HG03066 (cell line): ENCODE measurements around the gene RASAL3.
"Not testable (repeated sequence)": the region's sequence is repeated elsewhere in the genome, so short reads cannot be mapped to it uniquely, and the experiment has no call there.

Experiments
- ATAC-seq: cut with Tn5 transposase; IDR thresholded peaks from one replicate; pipeline ENCODE4 v1.9.1; 2021; ENCODE audit warnings: low read depth; ENCODE audit not compliant: unreplicated experiment

RASAL3 gene

DNA sequence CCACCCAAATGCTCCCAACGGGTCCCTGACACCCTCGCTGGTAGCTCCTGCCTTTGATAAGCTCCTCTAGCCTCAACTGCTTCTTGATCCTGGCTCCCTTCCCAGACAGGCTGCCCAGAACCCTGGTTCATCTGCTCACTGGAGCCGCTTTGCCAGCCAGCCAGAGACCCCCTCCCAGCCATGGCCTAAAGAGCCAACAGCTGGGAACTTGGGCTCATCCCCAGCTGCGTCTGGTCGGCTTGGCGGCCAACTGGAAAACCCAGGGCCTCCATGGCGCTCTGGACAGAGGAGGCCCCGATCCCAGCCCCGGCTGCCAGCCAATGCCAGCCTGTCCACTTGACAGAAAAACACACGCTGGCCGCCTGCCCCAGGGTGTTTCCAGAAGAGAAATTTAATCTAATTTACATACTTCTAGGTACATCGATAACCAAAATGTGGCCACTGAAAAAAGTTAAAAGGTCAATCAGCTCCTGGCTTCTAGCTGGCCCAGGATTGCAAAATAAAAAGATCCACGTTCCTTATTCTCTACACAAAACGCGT is 42.6 kb downstream of the RASAL3 start:
- no peak for ATAC-seq

DNA sequence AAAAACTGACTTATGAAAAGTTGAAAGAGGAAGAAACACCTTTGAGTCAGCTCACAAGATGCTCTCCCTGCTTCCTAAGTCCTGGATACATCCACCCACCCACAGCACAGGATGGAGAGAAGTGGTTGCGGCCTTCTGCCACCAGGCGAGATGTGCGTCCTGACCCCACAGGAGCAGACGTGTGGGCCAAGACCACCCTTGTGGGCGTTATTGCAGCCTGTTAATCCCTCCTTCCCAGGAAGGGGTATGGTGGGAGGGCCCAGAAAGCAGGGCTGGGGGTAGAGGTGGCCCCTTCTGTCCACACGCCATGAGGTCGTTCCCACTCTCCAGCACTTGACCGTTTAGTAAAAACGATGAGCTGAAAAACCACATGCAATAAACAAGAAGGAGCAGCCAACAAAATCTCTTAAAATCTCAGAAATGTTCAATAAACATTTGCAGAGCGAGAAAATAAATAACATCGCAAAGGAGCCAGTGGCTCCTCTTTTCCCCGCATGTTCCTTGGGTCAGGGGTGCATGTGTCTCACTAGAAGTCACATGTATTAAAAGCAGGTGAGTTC is 43.1 kb downstream of the RASAL3 start:
- no peak for ATAC-seq

DNA sequence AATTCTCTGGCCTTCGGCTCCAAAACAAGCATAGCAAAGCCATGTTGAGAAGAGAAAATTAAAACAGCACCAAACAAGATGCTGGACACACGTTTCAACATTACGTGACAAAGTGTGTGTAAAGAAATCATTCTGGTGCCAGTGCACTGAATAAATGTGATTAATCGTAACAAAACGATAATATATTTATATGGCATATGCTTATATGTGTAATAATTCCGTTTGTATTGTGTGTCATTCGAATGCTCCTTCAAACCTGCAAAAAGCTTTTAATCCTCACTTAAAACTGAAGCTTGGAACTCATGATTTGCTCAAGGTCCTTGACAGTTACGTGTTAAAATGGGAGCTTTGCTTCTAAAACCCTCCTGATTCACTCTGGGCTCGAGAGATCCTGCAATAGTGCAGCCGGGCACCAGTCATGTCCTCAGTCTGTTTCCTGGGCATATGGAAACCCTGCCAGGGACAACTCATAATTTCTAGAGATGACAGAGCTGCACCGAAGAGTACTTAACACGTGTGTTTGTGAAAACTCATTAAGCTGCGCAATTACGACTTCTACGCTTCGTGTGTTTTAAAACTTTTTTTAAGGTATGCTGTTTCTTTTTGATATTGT is 44.8 kb downstream of the RASAL3 start:
- ATAC-seq = no peak

DNA sequence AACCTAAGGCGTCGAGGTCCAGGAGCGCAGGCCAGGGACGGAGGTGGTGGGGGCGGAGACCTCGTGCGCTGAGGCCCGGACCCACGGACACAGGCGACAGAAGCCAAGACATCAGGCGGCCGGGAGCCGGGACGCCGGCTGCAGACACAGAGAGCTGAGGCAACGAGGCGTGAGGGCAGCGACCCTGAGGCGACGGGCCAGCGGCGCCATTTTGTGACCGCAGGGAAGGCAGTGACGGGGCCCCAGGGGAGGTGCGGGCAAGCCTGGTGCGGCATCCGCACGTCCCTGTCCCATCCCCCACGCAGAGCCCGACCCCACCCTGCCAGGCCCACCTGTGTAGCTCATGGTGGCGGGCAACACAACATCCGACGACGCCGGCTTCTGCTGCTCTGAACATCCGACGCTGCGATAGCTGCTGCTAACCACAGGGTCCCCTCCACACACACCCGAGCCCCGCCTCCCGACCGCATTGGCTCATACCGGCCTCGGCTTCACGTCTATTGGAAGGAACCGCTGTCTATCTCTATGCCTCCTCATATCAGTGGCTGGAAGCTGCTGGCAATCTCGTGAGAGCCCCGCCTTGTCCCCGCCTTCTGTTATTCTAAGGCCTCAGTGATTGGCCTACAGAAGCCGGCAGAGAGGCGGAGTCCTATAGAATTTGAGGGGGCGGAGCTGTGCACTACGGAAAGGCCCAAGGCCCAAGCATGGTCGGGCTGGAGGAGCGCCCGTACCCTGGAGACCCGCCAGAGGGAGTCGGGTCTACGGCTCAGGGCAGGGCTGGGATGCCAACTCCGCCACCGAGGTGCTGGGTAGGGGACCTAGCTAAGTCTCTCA is 45.5 kb downstream of the RASAL3 start, which contains the start of gene AKAP8L:
Gene AKAP8L (minus strand): TSS at position 410 of the 834 bp plus-strand sequence. CDS start 65 bp downstream, at position 345.
- peak; percentile 93 for ATAC-seq

DNA sequence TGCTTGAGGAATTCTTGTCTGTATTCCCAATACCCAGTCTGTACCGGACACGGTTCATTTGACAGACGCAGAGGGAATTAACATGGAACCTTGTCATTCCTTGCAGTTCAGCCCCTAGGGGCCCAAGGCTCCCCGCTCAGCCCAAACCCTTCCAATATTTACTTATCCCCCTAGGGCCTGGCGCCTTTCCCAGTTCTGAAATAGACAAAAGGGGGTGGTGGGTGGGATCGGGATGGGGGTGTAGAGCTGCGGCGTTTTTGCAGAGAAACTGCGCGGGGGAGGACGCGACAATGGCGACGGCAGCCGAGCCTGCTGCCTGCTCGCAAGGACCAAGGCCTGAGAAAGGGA is 46.1 kb downstream of the RASAL3 start:
- no peak for ATAC-seq

DNA sequence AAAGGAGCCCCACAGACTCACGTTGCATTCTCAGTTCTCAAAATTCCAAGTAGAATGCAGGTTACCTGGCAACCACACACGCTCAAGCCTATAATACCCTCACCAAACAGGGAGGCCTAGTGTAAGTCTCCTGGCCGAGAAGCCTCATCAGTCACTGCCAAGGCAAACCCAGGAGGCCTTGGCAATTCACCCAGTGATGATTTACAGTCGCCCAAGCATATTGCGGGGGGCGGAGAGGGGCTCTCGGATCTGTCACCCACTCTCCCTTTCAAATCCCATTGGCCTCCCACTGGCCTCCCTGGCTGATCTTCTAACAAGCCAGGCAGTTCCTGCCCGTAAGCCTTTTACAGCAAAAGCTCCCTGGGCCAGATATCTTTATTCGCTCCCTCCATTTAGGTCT is 46.6 kb downstream of the RASAL3 start:
- no peak for ATAC-seq

DNA sequence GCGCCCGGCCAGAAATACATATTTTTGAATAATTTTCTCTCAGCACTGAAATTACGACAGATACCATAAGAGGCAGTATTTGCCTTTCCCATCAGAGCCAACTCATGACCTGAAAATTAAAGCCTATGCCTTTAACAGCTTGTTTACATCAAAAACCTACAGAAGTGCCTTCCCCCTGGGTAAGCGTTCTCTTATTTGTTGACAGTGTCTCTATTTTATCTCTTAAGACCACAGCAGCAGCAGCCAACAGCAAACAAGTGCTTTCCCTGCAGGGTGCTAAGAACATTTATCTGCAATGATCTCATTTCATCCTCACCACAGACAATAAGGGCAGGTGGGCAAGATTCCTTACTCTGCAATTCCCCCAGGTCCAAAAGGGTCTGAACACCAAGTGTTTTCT is 51.5 kb downstream of the RASAL3 start:
- no peak for ATAC-seq

DNA sequence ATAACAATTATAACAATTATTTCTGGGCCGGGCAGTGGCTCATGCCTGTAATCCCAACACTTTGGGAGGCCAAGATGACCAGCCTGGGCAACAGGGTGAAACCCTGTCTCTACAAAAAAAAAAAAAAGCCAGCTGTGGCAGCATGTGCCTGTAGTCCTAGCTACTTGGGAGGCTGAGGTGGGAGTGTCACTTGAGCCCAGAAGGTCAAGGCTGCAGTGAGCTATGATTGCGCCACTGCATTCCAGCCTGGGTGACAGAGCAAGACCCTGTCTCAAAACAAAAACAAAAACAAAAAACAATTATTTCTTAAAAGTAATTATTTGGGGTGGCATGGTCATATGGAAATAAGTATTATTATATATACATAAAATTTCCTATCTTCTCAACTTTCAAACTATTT is 53.0 kb downstream of the RASAL3 start:
- ATAC-seq = not testable (repeated sequence)

DNA sequence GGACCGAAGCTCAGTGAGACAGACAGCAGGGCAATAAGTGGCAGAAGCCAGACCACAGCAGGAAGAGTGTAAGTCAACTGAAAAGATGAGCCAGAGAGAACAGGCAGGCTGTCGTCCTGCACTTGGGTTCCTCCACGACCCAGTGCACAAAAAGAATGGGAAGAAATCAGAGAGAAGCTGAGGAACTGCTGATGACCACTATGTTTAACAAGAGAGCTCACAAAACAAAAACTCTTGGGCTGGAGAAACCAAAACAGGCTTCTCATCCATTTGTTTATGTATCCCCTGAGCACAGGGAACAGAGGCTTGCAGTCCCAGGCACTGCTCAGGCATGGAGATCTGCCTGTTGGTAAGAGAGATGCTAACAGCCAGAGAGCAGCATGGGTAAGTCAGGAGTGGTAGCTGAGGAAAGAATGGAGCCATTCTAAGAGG is 59.5 kb downstream of the RASAL3 start:
- ATAC-seq = no peak

DNA sequence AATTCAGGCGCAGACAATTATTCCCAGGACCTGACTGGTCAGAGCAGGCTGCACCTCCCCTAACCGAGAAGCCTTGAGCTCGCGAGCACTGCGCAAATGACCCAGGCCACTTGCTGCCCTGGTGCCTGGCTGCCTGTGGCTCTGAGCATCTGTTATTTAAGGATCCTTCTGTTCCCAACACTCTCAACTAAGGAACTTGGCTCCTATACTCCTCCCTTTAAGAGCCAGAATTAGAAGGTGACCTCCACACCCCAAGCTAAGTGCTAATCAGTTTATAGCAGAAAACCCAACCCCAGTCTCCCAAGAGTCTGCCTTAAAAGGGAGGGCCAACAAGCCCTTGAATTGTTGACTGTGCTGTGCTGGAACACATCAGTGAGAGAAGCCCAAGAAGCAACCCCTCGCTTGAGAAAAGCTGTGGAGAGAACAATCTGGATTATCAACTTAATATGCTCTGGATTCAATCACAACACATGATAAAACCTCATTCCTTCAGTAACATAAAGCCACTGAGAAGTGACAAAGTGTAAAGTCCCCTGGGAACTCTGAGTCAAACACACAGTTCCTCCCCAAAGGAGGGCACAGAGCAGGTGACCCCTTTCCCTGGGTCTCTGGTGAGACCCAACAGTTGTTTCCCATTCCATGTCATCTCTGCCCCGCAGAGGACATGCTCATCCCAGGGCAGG is 60.1 kb downstream of the RASAL3 start:
- ATAC-seq = no peak

DNA sequence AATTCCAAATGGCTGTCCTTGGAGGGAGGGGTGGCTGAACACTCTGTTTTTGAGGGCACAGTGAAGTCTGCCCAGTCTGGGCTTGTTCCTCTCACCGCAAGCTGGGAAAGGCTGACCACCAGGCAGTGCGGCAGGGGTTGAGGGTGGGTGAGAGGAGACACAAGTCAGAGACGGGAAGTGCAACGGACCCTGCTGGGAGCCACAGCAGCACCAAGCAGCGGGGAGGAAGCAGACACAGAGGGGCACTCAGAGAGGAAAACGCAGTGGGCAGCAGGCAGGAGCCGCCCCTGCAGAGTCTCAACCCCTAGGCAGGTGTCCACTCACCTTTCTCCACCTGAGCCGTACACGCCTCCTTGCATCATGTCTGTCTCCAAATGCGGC is 61.2 kb downstream of the RASAL3 start:
- no peak for ATAC-seq

DNA sequence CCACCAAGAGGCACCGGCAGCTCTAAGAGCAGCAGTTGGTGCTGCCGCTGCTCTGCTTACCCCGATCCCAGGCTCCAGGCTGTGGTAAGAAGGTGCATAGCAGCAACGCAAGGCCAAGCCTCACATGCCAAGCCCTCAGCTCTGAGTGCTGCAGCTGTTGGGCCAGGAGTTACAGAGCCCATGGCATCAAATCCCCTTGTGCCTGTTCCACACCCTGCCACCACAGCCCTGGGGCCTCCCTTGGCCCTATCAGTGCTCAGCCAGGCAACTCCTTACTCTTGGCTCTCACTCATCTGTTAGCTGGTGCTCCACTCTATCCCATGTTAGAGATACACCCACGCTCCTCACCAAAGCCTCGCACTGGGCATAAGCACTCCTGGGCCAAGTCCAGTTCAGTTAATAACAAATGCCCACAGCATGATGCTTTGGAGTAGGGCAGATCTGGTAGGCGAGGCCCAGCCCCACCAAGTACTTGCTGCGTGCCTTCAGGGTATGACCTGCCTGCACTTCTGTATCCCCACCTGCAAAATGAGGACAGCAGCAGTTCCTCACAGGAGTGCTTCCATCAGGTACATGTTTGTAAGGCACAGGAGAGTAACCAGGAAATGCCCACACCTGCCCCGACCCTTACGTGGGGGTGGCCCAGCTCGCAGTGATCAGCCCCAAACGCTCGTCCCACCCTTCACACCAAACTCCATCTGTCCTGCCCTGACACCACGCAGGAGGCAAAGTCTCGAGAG is 61.8 kb downstream of the RASAL3 start:
- no peak for ATAC-seq
